ENCODE data around the gene GRHPR.

Gene GRHPR

GRCh38 chr9:37398464-37399025, 24.0 kb upstream of the GRHPR start:
- DNase-seq (ENCODE audit: low spot score) = no peak

- DNase-seq (ENCODE audit: low spot score) = no peak
Observed at GRCh38 chr9:37399336-37399735, 23.2 kb upstream of the GRHPR start.

GRCh38 chr9:37404590-37404989, 17.9 kb upstream of the GRHPR start:
- DNase-seq (ENCODE audit: low spot score) = no peak

GRCh38 chr9:37405350-37405749, 17.1 kb upstream of the GRHPR start:
- DNase-seq (ENCODE audit: low spot score) = no peak

GRCh38 chr9:37405764-37406380, 16.6 kb upstream of the GRHPR start:
- no peak for DNase-seq (ENCODE audit: low spot score)

- DNase-seq (ENCODE audit: low spot score) = no peak
Observed at GRCh38 chr9:37406603-37407401, 15.7 kb upstream of the GRHPR start.

GRCh38 chr9:37407468-37407867, 15.0 kb upstream of the GRHPR start:
- DNase-seq (ENCODE audit: low spot score) = peak; percentile 44

- DNase-seq (ENCODE audit: low spot score) = no peak
Observed at GRCh38 chr9:37408933-37409710, 13.4 kb upstream of the GRHPR start.

- no peak for DNase-seq (ENCODE audit: low spot score)
Observed at GRCh38 chr9:37410354-37410861, 12.1 kb upstream of the GRHPR start.

GRCh38 chr9:37410969-37411785, 11.3 kb upstream of the GRHPR start:
- DNase-seq (ENCODE audit: low spot score) = peak; percentile 33

GRCh38 chr9:37412431-37413151, 9.9 kb upstream of the GRHPR start:
- no peak for DNase-seq (ENCODE audit: low spot score)

- no peak for DNase-seq (ENCODE audit: low spot score)
Observed at GRCh38 chr9:37413311-37413710, 9.2 kb upstream of the GRHPR start.

GRCh38 chr9:37414503-37414943, 8.0 kb upstream of the GRHPR start:
- DNase-seq (ENCODE audit: low spot score) = no peak

- DNase-seq (ENCODE audit: low spot score) = peak; percentile 81
Observed at GRCh38 chr9:37415011-37415719, 7.3 kb upstream of the GRHPR start.

GRCh38 chr9:37417252-37417803, 5.2 kb upstream of the GRHPR start:
- DNase-seq (ENCODE audit: low spot score) = no peak

GRCh38 chr9:37417857-37418618, 4.5 kb upstream of the GRHPR start:
- no peak for DNase-seq (ENCODE audit: low spot score)

GRCh38 chr9:37419204-37419603, 3.3 kb upstream of the GRHPR start:
- no peak for DNase-seq (ENCODE audit: low spot score)

GRCh38 chr9:37420271-37421215, 2.0 kb upstream of the GRHPR start:
- no peak for DNase-seq (ENCODE audit: low spot score)

All from RKO (cell line).